ENCODE measurements around the gene OLFM1.
"Not testable (repeated sequence)": the region's sequence is repeated elsewhere in the genome, so short reads cannot be mapped to it uniquely, and the experiment has no call there.

Gene OLFM1

GRCh38 chr9:135060461-135061116, 26.9 kb upstream of the OLFM1 start:
- no peak for DNase-seq (ENCODE audit: low read depth, low spot score)

DNA sequence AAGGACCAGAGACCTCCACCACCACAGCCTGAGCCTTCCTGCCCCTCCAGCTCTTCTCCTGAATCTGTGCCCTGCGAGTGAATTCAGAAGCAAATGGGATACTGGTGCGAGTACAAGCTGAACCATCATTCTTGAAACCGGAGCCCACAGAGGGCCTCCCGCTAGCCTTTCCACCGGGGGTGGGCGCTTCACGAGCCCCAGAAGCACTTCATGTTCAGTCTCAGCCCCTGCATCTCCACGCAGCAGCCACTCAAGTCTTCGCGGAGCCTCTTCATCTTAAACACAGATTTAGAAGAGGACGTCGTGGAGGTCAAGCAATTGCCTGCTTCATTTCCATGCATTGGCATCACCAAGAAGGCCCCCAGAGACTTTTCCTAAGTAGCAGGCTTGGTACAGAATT, 26.0 kb upstream of the OLFM1 start:
- DNase-seq (ENCODE audit: low read depth, low spot score): no peak

DNA sequence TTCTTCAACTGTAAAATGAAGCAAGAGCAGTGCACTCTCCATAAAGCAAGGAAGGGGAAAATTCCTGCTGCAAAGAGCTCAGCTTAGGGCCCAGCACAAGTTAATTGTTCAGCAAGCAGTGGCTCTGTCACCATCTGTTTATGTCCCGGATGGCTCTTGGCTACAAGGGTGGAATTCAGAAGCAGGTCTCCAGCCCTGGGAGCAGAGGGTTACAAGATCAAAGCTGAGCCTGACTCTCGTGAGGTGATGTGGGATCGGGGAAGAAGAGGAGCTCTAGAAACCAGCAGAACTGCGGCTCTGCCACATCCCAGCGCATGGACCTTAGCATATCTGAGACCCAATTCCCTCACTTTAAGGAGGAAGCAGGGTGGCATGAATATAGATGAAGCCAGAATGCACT, 25.2 kb upstream of the OLFM1 start:
- DNase-seq (ENCODE audit: low read depth, low spot score): no peak

DNA sequence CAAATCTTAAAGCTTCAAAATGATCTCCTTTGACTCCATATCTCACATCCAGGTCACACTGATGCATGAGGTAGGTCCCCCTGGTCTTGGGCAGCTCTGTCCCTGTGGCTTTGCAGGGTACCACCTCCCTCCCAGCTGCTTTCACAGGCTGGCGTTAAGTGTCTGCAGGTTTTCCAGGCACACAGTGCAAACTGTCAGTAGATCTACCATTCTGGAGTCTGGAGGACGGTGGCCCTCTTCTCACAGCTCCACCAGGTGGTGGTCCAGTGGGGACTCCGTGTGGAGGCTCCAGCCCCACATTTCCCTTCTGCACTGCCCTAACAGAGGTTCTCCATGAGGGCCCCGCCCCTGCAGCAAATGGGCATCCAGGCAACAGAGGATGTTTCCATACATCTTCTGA, 24.0 kb upstream of the OLFM1 start:
- not testable (repeated sequence) for DNase-seq (ENCODE audit: low read depth, low spot score)

DNA sequence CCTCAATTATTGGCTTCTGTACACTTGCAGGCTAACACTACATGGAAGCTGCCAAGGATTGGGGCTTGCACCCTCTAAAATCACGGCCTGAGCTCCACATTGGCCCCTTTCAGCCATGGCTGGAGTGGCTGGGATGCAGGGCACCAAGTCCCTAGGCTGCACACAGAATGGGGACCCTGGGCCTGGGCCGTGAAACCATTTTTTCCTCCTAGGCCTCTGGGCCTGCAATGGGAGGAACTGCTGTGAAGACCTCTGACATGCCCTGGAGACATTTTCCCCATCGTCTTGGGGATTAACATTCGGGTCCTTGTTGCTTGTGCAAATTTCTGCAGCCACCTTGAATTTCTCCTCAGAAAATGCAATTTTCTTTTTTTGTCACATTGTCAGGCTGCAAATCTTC, 23.6 kb upstream of the OLFM1 start:
- not testable (repeated sequence) for DNase-seq (ENCODE audit: low read depth, low spot score)

DNA sequence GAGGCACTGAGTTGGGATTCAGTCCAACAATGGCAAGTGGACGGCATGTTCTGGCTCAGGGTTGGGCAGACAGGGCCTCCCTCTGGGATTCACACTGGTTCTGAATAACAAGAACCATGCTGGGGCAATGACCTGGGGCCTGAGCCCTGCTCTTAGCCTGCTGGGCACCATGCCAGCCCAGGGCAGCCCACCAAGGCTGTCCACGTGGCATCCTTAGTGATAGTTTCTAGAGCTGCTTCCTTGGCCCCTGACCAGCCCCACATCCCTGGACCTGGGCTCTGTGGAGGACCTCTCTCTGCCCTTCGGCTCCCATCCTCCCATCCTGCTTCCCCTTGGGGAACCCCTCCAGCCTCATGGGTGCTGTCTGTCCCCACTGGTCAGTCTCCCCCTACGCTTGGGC, 22.3 kb upstream of the OLFM1 start:
- DNase-seq (ENCODE audit: low read depth, low spot score): no peak

- DNase-seq (ENCODE audit: low read depth, low spot score): no peak
Observed at GRCh38 chr9:135065804-135066203, 21.7 kb upstream of the OLFM1 start.

DNA sequence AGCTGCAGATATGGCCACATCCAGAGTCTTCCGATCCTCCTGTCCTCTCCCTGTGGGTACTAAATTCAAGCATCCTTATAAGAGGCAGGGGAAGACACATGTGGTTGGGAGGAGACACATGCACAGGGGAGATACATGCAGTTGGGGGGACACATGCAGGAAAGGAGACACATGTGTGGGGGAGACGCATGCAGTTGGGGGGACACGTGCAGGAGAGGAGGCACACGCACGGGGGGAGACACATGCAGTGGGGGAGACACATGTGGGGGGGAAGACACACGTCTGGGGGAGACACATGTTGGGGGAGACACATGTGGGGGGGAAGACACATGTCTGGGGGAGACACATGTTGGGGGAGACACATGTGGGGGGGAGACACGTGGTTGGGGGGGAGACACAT, 21.2 kb upstream of the OLFM1 start:
- no peak for DNase-seq (ENCODE audit: low read depth, low spot score)

DNA sequence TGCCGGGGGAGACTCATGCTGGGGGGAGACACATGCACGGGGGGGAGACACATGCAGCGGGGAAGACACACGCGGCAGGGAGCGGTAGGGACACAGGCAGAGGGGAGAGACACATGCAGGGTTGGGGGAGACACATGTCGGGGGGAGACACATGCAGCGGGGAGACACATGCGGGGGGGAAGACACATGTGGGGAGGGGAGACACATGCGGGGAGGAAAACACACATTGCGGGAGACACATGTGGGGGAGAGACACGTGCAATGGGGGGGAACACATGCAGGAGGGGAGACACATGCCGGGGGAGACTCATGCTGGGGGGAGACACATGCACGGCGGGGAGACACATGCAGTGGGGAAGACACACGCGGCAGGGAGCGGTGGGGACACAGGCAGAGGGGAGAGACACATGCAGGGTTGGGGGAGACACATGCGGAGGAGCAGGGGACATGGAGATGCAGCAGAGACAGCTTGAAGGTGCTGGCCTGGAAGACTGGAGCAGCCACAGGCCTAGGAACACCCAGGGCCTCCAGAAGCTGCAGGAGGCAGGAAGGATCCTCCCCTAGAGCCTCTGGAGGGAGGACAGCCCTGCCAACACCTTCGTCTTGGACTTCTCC, 20.3 kb upstream of the OLFM1 start:
- no peak for DNase-seq (ENCODE audit: low read depth, low spot score)

DNA sequence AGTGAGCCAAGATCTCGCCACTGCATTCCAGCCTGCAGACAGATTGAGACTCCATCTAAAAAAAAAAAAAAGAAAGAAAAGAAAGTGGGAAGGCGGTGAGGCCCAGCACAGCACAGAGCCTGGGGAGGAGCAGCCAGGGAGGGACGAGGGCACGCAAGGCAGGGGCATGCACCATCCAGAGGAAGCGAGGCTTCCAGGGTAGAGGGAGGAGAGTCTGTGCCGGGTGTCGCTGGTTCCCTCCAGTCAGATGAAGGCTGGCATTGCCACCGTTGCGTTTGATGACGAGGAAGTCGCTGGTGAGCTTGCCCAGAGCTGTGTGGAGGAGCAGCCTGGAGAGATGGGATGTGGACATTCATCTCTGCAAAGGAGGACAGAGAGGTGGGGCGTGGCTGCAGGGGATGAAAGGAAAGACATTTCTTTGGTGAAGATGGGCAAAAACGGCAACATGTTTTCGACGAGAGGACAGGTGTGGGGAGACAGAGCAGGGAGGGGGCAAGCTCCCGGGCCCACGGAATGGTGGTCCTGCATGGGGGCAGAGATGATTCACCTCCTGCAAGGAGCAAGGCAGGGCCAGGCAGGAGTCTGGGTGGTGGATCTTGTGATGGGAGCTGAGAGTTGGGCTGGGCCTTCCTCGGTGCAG, 18.6 kb upstream of the OLFM1 start:
- no peak for DNase-seq (ENCODE audit: low read depth, low spot score)

DNA sequence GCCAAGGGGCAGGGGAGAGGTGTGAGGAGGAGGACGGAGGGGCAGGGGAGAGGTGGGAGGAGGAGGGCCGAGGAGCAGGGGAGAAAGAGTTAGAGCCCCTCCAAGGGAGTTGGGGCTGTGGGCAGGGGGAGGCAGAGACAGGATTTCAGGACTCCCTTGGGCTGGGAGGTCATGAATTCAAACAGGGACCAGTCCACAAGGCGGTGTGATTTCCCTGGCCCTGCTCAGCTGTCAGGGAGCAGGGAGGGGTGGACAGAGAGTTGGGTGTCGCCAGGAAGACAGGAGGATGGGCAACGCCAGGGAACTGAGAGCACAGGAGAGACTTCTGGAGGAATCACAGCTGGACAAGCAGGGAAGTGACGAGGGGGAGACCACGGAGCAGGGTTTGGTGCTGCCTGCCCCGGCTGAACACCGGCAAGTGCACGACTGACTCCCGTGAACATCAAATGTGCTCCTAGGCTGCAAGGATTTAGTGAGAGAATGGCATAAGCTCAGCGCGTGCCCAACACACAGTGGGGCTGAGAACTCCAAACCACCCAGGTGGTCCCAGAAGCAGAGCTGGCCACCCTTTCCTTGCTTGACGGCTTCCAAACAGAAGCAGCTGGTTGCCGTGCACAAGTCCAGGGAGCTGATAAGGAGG, 17.8 kb upstream of the OLFM1 start:
- DNase-seq (ENCODE audit: low read depth, low spot score): no peak

GRCh38 chr9:135070198-135070951, 17.1 kb upstream of the OLFM1 start:
- DNase-seq (ENCODE audit: low read depth, low spot score): no peak

DNA sequence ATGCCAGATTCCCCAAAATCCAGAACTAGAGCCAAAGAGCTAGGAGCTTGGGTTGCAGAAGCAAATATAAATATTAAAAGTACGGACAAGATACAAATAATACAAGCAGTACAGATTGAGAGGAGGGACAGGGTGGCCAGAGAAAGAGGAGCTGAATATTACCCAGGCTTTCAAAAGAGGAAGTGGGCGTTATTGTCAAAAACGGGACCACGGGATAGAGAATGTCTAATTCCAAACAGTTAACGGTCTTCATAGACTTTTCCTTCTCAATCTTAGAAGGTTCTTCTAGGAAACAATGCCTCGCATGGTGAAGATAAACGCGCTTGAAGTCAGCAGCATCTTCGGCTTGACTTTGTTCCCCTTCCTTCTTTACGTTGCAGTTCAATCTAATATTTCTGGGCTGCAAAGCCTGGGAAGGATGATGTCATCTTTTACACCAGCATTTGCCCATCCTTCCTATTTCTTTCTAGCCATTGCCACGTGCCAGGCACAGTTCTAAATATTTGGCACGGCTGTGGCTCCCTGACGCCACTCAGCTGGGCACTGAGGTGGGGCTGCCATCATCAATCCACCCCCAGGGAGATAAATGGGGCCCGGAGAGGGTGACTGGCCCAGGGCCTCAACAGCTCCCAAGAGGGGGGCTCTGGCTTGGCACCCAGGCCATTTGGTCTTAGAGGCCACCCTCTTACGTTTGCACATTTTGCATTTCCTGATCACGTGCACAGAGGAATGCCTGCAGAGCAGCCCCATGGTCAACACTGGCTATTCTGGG, 16.3 kb upstream of the OLFM1 start:
- no peak for DNase-seq (ENCODE audit: low read depth, low spot score)

GRCh38 chr9:135073081-135073740, 14.3 kb upstream of the OLFM1 start:
- no peak for DNase-seq (ENCODE audit: low read depth, low spot score)

GRCh38 chr9:135073741-135074305, 13.6 kb upstream of the OLFM1 start:
- DNase-seq (ENCODE audit: low read depth, low spot score): no peak

DNA sequence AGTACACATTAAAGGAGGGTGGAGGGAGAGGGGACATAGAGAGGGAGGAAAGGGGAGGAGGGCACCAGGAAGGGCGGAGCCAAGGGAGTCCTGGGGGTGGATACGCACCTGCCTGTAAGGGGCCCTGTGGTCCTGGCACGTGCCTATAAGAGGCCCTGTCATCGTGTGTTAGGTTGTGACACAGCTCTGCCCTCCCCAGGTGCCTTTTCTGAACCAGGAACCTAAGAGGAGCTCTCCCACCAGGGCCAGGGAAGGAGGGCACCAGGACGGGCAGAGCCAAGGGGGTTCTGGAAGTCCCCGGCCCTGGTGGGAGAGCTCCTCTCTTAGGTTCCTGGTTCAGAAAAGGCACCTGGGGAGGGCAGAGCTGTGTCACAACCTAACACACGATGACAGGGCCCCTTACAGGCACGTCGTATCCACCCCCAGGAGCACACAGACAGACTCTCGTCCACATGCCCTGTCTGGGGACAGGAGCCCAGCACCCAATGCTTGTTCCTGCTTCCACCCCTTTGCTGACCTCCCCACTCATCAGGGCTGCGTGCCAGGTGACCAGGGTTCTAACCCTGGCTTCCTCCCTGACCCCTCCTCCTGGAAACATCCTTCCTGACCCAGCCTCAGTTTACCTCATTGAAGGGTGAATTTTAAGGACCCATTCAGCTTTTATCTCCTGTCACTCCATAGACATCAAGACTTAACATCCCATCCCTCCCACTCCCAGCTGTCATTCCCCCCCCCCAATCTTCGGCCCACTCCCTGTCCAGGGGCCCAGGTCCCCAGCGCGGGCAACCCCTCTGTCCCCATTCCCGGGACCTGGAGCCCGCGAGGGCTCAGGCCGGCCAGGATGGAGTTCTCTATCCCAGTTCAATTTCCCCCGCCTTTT, 12.9 kb upstream of the OLFM1 start:
- DNase-seq (ENCODE audit: low read depth, low spot score): no peak

DNA sequence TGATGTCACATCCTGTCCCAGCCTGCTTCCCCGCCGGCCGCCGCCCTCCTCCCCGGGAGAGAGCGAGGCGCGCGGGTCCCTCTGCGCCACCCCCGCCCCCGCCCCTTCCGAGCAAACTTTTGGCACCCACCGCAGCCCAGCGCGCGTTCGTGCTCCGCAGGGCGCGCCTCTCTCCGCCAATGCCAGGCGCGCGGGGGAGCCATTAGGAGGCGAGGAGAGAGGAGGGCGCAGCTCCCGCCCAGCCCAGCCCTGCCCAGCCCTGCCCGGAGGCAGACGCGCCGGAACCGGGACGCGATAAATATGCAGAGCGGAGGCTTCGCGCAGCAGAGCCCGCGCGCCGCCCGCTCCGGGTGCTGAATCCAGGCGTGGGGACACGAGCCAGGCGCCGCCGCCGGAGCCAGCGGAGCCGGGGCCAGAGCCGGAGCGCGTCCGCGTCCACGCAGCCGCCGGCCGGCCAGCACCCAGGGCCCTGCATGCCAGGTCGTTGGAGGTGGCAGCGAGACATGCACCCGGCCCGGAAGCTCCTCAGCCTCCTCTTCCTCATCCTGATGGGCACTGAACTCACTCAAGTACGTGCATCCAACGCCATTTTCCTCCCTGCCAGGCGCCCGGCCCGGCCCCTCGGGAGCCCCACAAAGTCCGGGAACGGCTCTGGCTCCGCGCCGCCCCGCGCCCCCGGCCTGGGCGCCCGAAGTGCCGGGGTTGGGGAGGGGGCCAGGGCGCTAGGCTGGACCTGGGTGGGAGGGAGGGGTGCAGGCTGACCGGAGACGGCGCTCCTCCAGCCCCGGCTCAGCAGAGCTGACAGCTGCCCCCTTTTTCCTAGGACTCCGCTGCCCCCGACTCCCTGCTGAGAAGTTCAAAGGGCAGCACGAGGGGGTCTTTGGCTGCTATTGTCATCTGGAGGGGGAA, 12.0 kb upstream of the OLFM1 start:
- DNase-seq (ENCODE audit: low read depth, low spot score): peak; percentile 30

DNA sequence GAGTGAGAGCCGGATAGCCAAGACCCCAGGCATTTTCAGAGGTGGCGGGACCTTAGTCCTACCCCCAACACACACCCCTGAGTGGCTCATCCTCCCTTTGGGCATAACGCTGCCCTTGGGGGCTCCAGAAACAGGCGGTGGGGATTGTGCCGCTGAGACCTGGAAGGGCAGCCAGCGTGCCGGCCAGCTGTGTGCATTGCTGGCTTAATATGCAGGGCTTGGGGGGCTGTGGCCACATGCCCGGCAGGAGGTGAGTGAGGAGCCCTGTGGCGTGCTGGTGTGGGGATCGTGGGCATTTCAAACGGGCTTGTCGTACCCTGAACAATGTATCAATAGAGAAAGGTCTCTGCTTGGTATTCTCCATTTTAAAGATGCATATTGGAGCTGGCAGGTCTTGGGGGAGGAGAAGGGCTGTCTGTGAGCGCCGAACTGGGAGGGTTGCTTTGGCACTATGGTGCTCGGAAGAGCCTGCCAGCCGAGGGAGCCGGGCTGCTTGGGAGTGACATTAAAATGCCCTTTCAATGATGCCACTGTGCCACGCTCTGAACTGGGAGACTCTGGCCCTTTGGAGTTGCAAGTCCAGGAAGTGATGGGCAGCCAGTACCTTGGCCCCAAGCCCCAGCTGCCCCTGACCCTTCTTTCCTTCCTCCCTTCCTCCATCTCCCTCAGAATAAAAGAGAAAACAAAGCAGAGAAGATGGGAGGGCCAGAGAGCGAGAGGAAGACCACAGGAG, 11.2 kb upstream of the OLFM1 start:
- no peak for DNase-seq (ENCODE audit: low read depth, low spot score)

Measured in astrocyte of the hippocampus (primary cell).